HepG2 (cell line): Measurements from ENCODE around the gene RSPH9. TPM values are rescaled to one million over a fixed set of nuclear protein-coding genes. Genes with fewer than 3 reads are reported as not detected.

Source experiments
- ATAC-seq: fragments of 200-7000 bp; cut with Tn5 transposase; 3 replicates; pipeline ENCODE4 v1.9.1; 2020; ENCODE audit warnings: mild to moderate bottlenecking, moderate library complexity
- BruUV-seq: library from RNA; stranded (reverse); fragments of 400-500 nt; replicated peaks from 2 replicates; lab custom pipeline; 2021; lab: Mats Ljungman, UMichigan
- CTCF ChIA-PET: fragments of 300-600 bp; formaldehyde crosslinking; extraction: SDS; loops from one replicate; lab custom pipeline; 2021; ENCODE audit warnings: low total read pairs, inconsistent platforms, low intra/inter-chr PET ratio; lab: Yijun Ruan, JAX
- POLR2A ChIA-PET: fragments of 350-600 bp; sonication (Branson Sonifier 250); formaldehyde crosslinking; loops from one replicate; lab custom pipeline; 2020; ENCODE audit warnings: antibody characterized with exemption, inconsistent platforms; lab: Yijun Ruan, JAX
- DNase-seq: peaks from one replicate; pipeline ENCODE4 v3.0.0-alpha.2; 2015; ENCODE audit warnings: low spot score
- FAIRE-seq: peaks from 3 replicates; lab custom pipeline; 2011; peaks lifted over from hg19 to GRCh38; lab: Jason Lieb, UNC
- H2AFZ ChIP-seq: one replicate; pipeline ENCODE4 v1.6.1; 2011; ENCODE audit warnings: low read length, inconsistent platforms
- H3K27ac ChIP-seq: fragments of 300-600 bp; 3 replicates; pipeline ENCODE4 v1.8.0; 2011; ENCODE audit warnings: mixed run types, mild to moderate bottlenecking, mixed read lengths, low read length, inconsistent platforms; ENCODE audit not compliant: insufficient read depth; ENCODE audit errors: extremely low read length
- H3K27me3 ChIP-seq, 2 experiments: fragments of 200-600 bp in 1 of 2; 2 replicates in 1 of 2; 3 replicates in 1 of 2; pipeline versions ENCODE4 v1.6.0 to v1.8.0; 2011; ENCODE audit warnings: low read length in 2 of 2, mild to moderate bottlenecking in 2 of 2, moderate library complexity in 2 of 2, inconsistent platforms in 1 of 2; ENCODE audit not compliant: insufficient read depth in 2 of 2, control insufficient read depth in 1 of 2
- H3K36me3 ChIP-seq, 2 experiments: fragments of 200-600 bp in 1 of 2; replicated peaks in 1 of 2; 2 replicates in 1 of 2; 3 replicates in 1 of 2; pipeline versions ENCODE4 v1.5.1 to v1.8.0; 2011; ENCODE audit warnings: low read length in 2 of 2, inconsistent platforms in 1 of 2; ENCODE audit not compliant: insufficient read depth in 2 of 2, control insufficient read depth in 1 of 2
- H3K4me1 ChIP-seq: 2 replicates; pipeline ENCODE4 v1.5.1; 2012; ENCODE audit warnings: low read length, inconsistent platforms; ENCODE audit not compliant: insufficient read depth
- H3K4me2 ChIP-seq: 2 replicates; pipeline ENCODE4 v1.6.0; 2011; ENCODE audit warnings: low read depth, low read length, inconsistent platforms
- H3K4me3 ChIP-seq, 3 experiments: fragments of 200-600 bp in 1 of 3; sonication (generic), shearing (Covaris generic) in 1 of 3; replicated peaks in 1 of 3; 2 replicates each; pipeline ENCODE4 v1.5.1; 2011 to 2016; ENCODE audit warnings: low read length in 3 of 3, inconsistent platforms in 2 of 3, low read depth in 2 of 3, mild to moderate bottlenecking in 2 of 3, control low read depth in 1 of 3, mixed read lengths in 1 of 3; ENCODE audit not compliant: insufficient read depth in 1 of 3
- H3K79me2 ChIP-seq: one replicate; pipeline ENCODE4 v1.6.1; 2011; ENCODE audit warnings: low read length, inconsistent platforms; ENCODE audit not compliant: insufficient read depth
- H3K9ac ChIP-seq: 2 replicates; pipeline ENCODE4 v1.6.0; 2011; ENCODE audit warnings: mild to moderate bottlenecking, low read depth, low read length, inconsistent platforms; ENCODE audit not compliant: insufficient read depth
- H3K9me3 ChIP-seq: 2 replicates; pipeline ENCODE4 v1.5.1; 2012; ENCODE audit warnings: mild to moderate bottlenecking, low read length
- H4K20me1 ChIP-seq: 2 replicates; pipeline ENCODE4 v1.6.0; 2011; ENCODE audit warnings: inconsistent platforms, mild to moderate bottlenecking, low read length, moderate library complexity; ENCODE audit not compliant: insufficient read depth
- CREM ChIP-seq, 2 experiments: sonication (generic) in 1 of 2; formaldehyde crosslinking in 1 of 2; IDR thresholded peaks; 2 replicates each; pipeline versions ENCODE4 v1.4.0 to v1.6.1; 2016 to 2020; ENCODE audit warnings: antibody characterized with exemption in 1 of 2, mild to moderate bottlenecking in 1 of 2, missing genetic modification reagents in 1 of 2
- HMG20B ChIP-seq: conservative IDR thresholded peaks from 2 replicates; pipeline ENCODE4 v1.6.1; 2016; ENCODE audit warnings: missing genetic modification reagents, missing compliant biosample characterization
- KDM2A ChIP-seq: sonication (generic); formaldehyde crosslinking; IDR thresholded peaks from 2 replicates; pipeline ENCODE4 v1.4.0; 2020; ENCODE audit warnings: low read depth, missing genetic modification reagents, borderline replicate concordance
- MED1 ChIP-seq: sonication (generic); formaldehyde crosslinking; IDR thresholded peaks from 2 replicates; pipeline ENCODE4 v1.4.0; 2020; ENCODE audit warnings: missing genetic modification reagents
- MIER2 ChIP-seq: IDR thresholded peaks from 2 replicates; pipeline ENCODE4 v1.6.1; 2016; ENCODE audit warnings: missing biosample characterization, missing genetic modification reagents
- MZF1 ChIP-seq: sonication (generic); formaldehyde crosslinking; IDR thresholded peaks from 2 replicates; pipeline ENCODE4 v1.8.1; 2023; ENCODE audit warnings: mild to moderate bottlenecking, missing genetic modification reagents, borderline replicate concordance
- NAIF1 ChIP-seq: sonication (generic); formaldehyde crosslinking; IDR thresholded peaks from 2 replicates; pipeline ENCODE4 v1.5.0; 2020; ENCODE audit warnings: mild to moderate bottlenecking, missing genetic modification reagents, borderline replicate concordance
- SAP130 ChIP-seq: IDR thresholded peaks from 2 replicates; pipeline ENCODE4 v1.6.1; 2016; ENCODE audit warnings: low read depth
- SKI ChIP-seq: fragments of 450-650 bp; IDR thresholded peaks from one replicate; pipeline ENCODE4 v1.6.1; 2018; ENCODE audit warnings: mild to moderate bottlenecking; ENCODE audit not compliant: partially characterized antibody
- ZBTB7B ChIP-seq: sonication (generic); formaldehyde crosslinking; IDR thresholded peaks from 2 replicates; pipeline ENCODE4 v1.4.0; 2020; ENCODE audit warnings: missing genetic modification reagents
- ZNF17 ChIP-seq: sonication (generic); formaldehyde crosslinking; IDR thresholded peaks from 2 replicates; pipeline ENCODE4 v1.5.0; 2020; ENCODE audit warnings: mild to moderate bottlenecking, missing genetic modification reagents
- ZNF484 ChIP-seq: sonication (generic); formaldehyde crosslinking; IDR thresholded peaks from 2 replicates; pipeline ENCODE4 v1.5.1; 2020; ENCODE audit warnings: mild to moderate bottlenecking, low read depth, missing genetic modification reagents, borderline replicate concordance
- ZNF644 ChIP-seq: IDR thresholded peaks from 2 replicates; pipeline ENCODE4 v1.6.1; 2016; ENCODE audit warnings: low read depth
- ZSCAN25 ChIP-seq: sonication (generic); formaldehyde crosslinking; IDR thresholded peaks from 2 replicates; pipeline ENCODE4 v1.8.0; 2022; ENCODE audit warnings: mild to moderate bottlenecking, missing genetic modification reagents
- WGBS: methylation state at CpG from one replicate; pipeline ENCODE4 v1.1.6; 2017; ENCODE audit warnings: low lambda C conversion rate; 5-methylcytosine and 5-hydroxymethylcytosine counted together
- in situ Hi-C: cut with HindIII; loops from 2 replicates; pipeline ENCODE4 v1.10.0; 2017; ENCODE audit warnings: low pct_unique_long_range_greater_than_20kb; ENCODE audit not compliant: extremely low pct_ligation_motif_present
- intact Hi-C: fragments of 100-400 bp; cut with micrococcal nuclease; formaldehyde crosslinking; loops from one replicate; pipeline ENCODE4 v1.10.0; 2022; ENCODE audit not compliant: unreplicated experiment
- polyA plus RNA-seq, 8 experiments: library from polyadenylated mRNA; depleted of rRNA in 3 of 8; stranded (reverse) in 7 of 8; unstranded in 1 of 8; fragments of >200 nt; fragmentation: Illumina TruSeq in 4 of 8; extraction: Trizol in 4 of 8; gene quantifications; 2 replicates each; pipeline versions ENCODE4 v1.2.1 to v1.2.3, GENCODE V29; 2011 to 2016; ENCODE audit warnings: low read depth in 4 of 8, missing spikeins in 1 of 8, mixed read lengths in 1 of 8; ENCODE audit not compliant: insufficient read depth in 1 of 8
- total RNA-seq, 5 experiments: library from RNA; depleted of rRNA; stranded (reverse); fragments of >200 nt; fragmentation: Illumina TruSeq; extraction: Trizol; gene quantifications; 2 replicates each; pipeline ENCODE4 v1.2.3, GENCODE V29; 2016; ENCODE audit warnings: low read depth in 1 of 5
- TF ChIP-seq, protein P1 (sequence below): IDR thresholded peaks from 2 replicates; pipeline ENCODE4 v1.6.1; 2016
- TF ChIP-seq, protein P2 (sequence below): sonication (generic); formaldehyde crosslinking; IDR thresholded peaks from 2 replicates; pipeline ENCODE4 v1.8.1; 2023; ENCODE audit warnings: mild to moderate bottlenecking, missing genetic modification reagents, borderline replicate concordance
- TF ChIP-seq, protein P3 (sequence below): sonication (generic); formaldehyde crosslinking; IDR thresholded peaks from 2 replicates; pipeline ENCODE4 v1.8.0; 2023; ENCODE audit warnings: mild to moderate bottlenecking, missing genetic modification reagents

Gene RSPH9
- total and polyA plus RNA-seq, 2 of the 13 experiments (the other 11 are each of a cell fraction or from before 2014, with no cell fraction given) = 0.04 TPM; not detected in 1

DNA sequence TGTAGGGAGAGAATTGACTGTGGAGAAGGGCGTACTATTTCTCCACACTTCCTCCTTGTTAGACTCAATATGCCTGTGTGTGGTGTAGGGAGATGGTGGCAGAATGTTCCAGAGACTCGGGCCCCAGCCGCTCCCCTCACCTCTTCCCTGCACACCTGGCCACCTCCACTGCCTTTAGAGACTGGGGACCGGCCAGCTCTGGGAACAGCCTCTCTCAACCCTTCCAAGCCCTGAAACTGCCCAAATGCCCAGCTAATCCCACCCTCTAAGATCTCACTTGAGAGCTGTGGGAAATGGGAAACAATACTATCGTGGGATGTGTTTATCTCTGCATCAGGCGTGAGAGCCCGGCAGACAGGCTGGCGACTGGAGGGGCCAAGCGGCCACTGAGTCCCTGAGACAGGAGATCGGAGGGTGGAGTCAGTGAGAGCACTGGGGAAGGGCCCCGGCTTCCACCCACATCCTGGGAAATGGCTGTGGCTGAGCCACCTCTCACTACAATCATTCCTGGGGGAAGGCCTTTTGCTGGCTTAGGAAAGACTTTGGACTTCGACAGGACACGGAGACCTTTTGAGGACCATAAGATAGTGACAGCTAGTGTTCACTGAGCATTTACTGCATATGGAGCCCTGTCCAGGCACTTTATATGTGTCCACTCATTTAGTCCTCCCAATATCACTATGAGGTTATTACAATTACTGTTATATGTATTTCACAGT lies 73.7 kb downstream of the RSPH9 start:
- intact Hi-C loops = no loop called here
- H2AFZ ChIP-seq = peak overlapping the region; percentile 49
- H3K9me3 ChIP-seq = no peaks in the 10 kb centered on the region
- WGBS = 17% methylated on average over 13 of the region's 13 CpGs
- no peaks in the 10 kb centered on the region for H4K20me1 ChIP-seq
- no peak overlapping the region for H3K27ac ChIP-seq
- H3K4me3 ChIP-seq = peak overlapping the region in 1 of 3 experiments; percentile 47; a peak in 2 of 6 replicates
- CTCF ChIA-PET = no interaction called here
- no TSS peak for BruUV-seq
- POLR2A ChIA-PET = interaction anchor here (0.8 to 1.2 kb wide), 3 partner anchors 19 to 93 kb away, joined by 3 read pairs; partner anchors contain the start of gene VEGFA
- peaks cover 4 to 26% of the 10 kb centered on the region in 2 experiments; a peak in 3 of 5 replicates for H3K27me3 ChIP-seq
- FAIRE-seq (peak; percentile 72), ATAC-seq (peak; percentile 68), DNase-seq (peak; percentile 44)
- H3K9ac ChIP-seq = no peak overlapping the region
- H3K36me3 ChIP-seq = no peaks in the 10 kb centered on the region
- peak overlapping the region; percentile 69 for H3K4me2 ChIP-seq
- H3K4me1 ChIP-seq = peaks cover 49% of the 10 kb centered on the region
- in situ Hi-C loops = no loop called here
- H3K79me2 ChIP-seq = no peaks in the 10 kb centered on the region
- TF ChIP-seq ZNF484 (CRISPR knock-in tag) = no peak
- peak; percentile 65 for TF ChIP-seq SAP130 (CRISPR knock-in tag)
- TF ChIP-seq ZSCAN25 (CRISPR knock-in tag) = peak; percentile 78
- no peak for TF ChIP-seq CREM (IDR thresholded peaks at IDR 0.05)
- no peak for TF ChIP-seq CREM (CRISPR knock-in tag; IDR thresholded peaks at IDR 0.05)
- TF ChIP-seq ZBTB7B = 0 out of 2 replicates have a peak, but pooled peaks have one; percentile 35
- 0 out of 2 replicates have a peak, but pooled peaks have one; percentile 17 for TF ChIP-seq ZNF644 (CRISPR knock-in tag)
- 0 out of 2 replicates have a peak, but pooled peaks have one; percentile 57 for TF ChIP-seq ZNF17
- TF ChIP-seq MZF1 = no peak
- TF ChIP-seq MED1 (CRISPR knock-in tag) = peak; percentile 51; the same call in 1 of the 2 replicates
- peak; percentile 35; the same call in 1 of the 2 replicates for TF ChIP-seq MIER2 (CRISPR knock-in tag)
- TF ChIP-seq, protein P1, sequence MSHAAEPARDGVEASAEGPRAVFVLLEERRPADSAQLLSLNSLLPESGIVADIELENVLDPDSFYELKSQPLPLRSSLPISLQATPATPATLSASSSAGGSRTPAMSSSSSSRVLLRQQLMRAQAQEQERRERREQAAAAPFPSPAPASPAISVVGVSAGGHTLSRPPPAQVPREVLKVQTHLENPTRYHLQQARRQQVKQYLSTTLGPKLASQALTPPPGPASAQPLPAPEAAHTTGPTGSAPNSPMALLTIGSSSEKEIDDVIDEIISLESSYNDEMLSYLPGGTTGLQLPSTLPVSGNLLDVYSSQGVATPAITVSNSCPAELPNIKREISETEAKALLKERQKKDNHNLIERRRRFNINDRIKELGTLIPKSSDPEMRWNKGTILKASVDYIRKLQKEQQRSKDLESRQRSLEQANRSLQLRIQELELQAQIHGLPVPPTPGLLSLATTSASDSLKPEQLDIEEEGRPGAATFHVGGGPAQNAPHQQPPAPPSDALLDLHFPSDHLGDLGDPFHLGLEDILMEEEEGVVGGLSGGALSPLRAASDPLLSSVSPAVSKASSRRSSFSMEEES (CRISPR knock-in tag) = no peak
- TF ChIP-seq, protein P2, sequence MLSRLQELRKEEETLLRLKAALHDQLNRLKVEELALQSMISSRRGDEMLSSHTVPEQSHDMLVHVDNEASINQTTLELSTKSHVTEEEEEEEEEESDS = no peak
- TF ChIP-seq NAIF1 (CRISPR knock-in tag) = no peak
- TF ChIP-seq, protein P3, sequence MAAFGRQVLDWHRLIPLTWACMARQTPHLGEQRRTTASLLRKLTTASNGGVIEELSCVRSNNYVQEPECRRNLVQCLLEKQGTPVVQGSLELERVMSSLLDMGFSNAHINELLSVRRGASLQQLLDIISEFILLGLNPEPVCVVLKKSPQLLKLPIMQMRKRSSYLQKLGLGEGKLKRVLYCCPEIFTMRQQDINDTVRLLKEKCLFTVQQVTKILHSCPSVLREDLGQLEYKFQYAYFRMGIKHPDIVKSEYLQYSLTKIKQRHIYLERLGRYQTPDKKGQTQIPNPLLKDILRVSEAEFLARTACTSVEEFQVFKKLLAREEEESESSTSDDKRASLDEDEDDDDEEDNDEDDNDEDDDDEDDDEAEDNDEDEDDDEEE (CRISPR knock-in tag) = no peak
- 0 out of 2 replicates have a peak, but pooled peaks have one; percentile 23 for TF ChIP-seq HMG20B (CRISPR knock-in tag)
- no peak for TF ChIP-seq SKI
- peak; percentile 21; the same call in 1 of the 2 replicates for TF ChIP-seq KDM2A
